Measurements from ENCODE around the gene SCNN1B.
"Not testable (repeated sequence)": the region's sequence is repeated elsewhere in the genome, so short reads cannot be mapped to it uniquely, and the experiment has no call there.

- TF ChIP-seq ZNF335 (tag by site-specific recombination; conservative IDR thresholded peaks at IDR 0.05); CTCF (tag by site-specific recombination; IDR thresholded peaks at IDR 0.05): not testable (repeated sequence)
Measured at GRCh38 chr16:23253650-23254049, 48.5 kb upstream of the SCNN1B start.

Measured in HEK293 (cell line).